IPS DF 4.7 (cell line): ENCODE results near the gene GABPB2.
"Not testable (repeated sequence)": the region's sequence is repeated elsewhere in the genome, so short reads cannot be mapped to it uniquely, and the experiment has no call there.

Experiments
- DNase-seq: peaks from one replicate; pipeline ENCODE4 v3.0.0-alpha.2; 2013; ENCODE audit warnings: low spot score; ENCODE audit errors: extremely low read depth

The GABPB2 gene

DNA sequence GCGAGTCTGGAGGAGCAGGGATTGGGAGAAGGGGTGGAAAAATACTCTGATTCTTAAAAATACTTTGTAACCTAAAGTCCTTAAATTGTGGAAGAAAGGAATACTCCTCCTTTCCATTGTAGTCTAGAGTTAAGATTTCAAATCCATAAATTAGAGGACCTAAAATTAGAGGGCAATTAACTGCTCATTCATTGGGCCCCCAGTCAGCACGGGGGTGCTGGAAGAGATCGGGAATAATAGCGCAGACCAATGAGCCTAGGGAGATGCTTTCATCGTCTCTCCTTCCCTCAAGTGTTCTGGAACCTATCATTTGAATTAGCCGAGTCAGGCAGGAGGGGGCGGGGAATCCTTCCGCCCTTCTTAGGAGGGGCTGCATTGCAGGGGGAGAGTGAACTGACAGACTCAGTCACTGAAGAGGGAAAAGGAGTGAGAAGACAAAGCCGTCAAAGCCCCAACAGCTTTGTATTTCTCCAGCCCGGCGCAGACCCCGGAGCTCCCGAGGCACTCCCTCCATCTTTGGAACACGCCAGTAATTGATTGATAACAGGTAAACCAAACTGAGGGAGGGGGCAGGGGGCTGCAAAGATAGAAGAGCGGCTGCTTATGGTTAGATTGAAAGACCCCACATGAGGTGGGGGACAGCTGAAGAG lies 10.4 kb upstream of the GABPB2 start, which contains the start of gene MLLT11:
Gene MLLT11 (plus strand): TSS at position 391 of the 650 bp plus-strand sequence. CDS start 6,828 bp downstream, outside the sequence.
- peak; percentile 75 for DNase-seq

DNA sequence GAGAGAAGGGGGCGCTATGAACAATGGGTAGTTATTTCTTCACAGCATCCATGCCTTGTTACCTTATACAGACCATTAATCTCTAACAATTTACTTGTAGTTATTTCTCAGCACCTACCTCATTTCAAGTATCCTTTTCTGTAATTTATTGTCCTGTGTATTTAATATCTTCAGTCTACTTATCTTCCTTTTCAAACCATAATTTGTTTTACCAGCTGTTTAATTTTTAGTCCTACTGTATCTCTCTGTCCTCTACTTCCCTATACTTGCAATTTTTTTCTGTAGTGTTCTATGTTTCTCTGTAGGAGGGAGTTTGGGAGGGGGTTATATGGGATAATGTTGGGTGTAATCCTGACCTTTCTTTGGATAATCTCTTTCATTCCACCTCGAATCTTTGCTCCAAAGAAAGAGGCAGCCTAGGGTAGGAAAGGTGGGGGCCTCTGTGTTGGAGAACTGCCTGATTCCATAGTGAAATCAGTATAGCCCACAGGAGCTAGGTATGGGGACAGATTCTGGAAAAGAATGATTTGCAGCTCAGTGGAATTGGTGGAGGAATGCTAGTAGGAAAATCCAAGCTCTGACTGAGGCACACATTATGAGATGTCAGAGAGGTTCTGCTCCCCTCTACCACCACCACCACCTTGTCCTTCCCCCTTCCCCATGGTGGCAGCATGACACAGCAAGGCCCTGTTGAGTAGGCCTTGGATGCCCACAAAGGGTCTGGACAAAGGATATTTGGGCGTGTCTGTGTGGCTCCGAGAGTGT lies 9.7 kb upstream of the GABPB2 start:
- no peak for DNase-seq

DNA sequence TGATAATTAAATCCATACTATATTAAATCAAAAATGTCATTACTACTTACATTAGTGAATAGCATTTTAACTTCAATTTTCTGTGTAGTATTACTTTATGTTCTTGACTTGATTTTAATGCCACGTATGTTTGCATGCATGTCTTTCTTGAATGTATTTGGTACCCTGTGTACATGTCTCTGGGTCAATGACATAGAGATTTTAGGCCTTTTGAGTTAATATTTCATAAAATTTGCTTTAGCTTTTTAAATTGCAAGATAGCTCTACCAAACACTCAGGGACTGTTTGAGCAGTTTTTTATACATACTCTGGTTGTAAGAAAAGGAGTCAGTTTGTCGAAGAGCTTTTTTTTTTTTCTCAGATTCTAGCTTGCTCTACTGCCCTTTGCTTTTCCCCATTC lies 8.9 kb upstream of the GABPB2 start:
- no peak for DNase-seq

DNA sequence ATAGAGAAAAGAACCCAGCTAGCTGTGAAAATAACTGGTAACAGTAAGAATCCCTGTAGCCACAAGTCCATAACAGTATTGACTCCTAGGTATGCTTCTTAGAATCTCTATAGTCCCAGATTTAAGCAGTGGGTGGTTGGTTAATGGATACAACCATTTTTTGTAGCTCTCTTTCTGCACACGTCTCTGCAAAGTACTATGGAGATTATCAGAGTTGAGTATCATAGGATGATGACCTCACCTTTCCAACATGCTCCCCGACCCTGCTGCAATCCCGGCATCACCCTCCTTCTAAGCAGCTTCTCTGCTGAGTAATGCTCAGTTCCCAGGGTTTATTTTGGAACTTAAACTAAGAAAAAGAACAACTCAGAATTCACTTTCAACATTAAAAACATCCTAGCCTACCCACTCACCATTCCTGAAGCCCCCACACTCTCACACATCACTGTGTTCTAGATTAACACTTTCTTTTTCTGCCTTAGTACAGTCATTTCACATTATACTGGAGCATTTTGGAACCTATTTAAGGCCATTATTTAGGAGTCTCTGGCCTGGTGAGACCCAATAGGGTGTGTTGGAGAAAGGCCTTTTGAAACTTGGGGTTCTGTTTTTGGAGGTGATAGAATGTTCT lies 7.7 kb upstream of the GABPB2 start:
- no peak for DNase-seq

DNA sequence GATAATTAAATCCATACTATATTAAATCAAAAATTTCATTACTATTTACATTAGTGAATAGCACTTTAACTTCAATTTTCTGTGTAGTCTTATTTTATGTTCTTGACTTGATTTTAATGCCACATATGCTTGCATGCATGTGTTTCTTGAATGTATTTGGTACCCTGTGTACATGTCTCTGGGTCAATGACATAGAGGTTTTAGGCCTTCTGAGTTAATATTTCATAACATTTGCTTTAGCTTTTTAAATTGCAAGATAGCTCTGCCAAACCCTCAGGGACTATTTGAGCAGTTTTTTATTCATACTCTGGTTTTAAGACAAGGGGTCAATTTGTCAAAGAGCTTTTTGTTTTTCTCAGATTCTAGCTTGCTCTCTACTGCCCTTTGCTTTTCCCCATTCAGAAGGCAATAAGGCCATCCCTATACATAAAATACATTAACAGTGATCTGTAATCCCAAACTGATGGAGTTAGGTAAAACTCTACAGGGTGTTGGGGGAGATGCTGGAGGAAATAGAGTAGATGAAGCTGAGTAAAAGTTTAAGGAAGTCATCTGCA lies 5.4 kb upstream of the GABPB2 start:
- DNase-seq: no peak

DNA sequence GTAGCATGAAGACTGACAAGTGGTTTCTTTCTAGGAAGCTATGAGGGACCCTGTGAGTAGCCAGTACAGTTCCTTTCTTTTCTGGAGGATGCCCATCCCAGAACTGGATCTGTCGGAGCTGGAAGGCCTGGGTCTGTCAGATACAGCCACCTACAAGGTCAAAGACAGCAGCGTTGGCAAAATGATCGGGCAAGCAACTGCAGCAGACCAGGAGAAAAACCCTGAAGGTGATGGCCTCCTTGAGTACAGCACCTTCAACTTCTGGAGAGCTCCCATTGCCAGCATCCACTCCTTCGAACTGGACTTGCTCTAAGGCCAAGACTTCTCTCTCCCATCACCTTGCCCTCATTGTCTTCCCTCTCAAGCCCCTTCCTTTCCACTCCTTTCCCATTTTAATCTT lies 3.4 kb upstream of the GABPB2 start:
- no peak for DNase-seq

DNA sequence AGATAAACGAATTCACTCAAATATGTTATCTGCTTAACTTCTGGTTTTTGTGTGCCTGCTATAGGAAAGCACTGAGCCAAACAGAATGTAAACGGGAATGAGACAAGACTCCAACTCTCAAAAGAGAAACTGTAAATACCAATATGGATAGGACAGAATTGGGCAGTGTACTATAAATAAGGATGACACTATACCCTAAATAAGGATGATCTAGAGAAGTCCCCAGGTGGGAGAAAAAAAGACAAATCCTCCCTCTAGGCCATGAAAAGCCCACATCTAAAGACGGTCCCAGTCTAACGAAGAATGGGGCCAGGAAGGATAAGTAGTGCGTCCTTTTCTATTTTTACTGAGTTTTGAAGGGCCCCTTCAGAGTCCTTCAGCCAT lies 1.5 kb upstream of the GABPB2 start:
- no peak for DNase-seq

DNA sequence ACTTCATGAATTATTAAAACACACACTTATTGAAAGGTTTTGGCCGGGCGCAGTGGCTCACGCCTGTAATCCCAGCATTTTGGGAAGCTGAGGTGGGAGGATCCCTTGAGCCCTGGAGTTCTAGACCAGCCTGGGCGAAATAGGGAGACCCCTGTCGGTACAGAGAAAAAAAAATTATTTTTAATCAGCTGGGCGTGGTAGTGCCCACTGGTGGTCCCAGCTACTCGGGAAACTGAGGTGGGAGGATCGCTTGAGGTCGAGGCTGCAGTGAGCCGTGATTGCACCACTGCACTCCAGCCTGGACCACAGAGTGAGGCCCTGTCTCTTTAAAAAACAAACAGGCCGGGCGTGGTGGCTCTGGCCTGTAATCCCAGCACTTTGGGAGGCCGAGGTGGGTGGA lies 1.7 kb downstream of the GABPB2 start:
- no peak for DNase-seq

DNA sequence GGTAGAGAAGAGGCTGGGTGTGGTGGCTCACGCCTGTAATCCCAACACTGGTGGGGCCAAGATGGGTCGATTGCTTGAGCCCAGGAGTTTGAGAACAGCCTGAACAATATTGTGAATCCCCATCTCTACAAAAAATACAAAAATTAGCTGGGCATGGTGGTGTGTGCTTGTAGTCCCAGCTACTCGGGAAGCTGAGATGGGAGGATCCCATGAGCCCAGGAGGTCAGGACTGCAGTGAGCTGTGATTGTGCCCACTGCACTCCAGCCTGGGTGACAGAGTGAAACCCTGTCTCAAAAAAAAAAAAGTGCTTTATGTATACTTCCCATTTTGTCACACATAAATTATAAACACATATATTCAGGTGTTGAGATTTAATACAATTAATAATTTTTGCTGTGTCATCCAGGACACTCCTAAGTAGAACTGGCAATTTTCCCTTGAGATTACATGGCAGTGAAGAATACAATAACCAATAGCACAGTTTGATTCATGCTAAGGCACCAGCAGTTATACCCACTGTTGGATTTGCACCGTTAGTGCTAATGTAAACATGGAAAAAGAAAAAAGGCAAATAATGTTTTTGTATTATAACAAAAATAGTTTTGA lies 15.5 kb downstream of the GABPB2 start:
- no peak for DNase-seq

DNA sequence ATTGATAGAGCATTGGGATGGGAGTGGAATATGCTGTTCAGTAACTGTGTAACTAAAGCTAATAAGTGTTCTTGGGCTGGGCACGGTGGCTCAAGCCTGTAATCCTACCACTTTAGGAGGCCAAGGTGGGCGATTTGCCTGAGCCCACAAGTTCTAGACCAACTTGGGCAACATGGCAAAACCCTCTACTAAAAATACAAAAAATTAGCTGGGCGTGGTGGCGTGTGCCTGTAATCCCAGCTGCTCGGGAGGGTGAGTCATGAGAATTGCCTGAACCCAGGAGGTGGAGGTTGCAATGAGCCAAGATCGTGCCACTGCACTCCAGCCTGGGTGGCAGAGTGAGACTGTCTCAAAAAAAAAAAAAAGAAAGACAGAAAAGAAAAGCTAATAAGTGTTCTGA lies 26.9 kb downstream of the GABPB2 start:
- DNase-seq: not testable (repeated sequence)

DNA sequence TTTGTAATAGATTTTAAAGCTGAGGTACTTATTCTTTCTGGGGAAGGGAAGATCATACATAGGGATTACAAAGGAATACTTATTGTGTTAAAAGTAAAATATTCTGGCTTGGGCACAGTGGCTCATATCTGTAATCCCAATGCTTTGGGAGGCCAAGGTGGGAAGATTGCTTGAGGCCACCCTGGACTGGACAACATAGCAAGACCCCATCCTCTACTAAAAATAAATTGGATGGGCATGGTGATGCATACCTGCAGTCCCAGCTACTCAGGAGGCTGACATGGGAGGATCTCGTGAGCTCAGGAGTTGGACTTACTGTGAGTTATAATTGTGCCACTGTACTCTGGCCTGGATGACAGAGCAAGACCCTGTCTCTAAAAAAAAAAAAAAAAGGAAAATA lies 27.6 kb downstream of the GABPB2 start:
- DNase-seq: no peak

DNA sequence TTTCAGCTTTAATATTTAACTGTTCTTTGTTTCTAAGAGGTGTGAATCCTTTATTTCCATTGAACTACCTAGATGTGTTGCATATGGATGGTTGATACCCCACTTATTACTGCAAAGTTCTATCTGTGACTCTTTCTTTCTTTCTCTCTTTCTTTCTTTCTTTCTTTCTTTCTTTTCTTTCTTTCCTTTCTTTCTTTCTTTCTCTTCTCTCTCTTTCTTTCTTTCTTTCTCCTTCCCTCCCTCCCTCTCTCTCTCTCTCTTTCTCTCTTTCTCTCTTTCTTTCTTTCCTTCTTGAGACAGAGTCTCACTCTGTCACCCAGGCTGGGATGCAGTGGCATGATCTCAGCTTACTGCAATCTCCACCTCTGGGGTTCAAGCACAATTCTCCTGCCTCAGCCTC lies 34.1 kb downstream of the GABPB2 start:
- no peak for DNase-seq

DNA sequence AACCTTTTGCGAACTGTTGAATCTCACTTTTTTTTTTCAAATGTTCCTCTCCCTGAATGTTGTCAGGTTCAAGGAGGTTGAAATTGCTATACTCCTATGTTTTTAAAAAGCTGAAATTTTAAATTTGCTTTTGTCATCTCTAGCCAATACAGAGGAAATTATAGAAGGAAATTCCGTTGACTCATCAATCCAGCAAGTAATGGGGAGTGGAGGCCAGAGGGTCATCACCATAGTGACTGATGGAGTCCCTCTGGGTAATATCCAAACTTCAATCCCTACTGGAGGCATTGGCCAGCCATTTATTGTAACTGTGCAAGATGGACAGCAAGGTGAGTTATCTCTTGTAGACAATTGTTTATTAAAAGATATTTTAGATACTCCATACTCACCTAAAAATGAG lies 36.3 kb downstream of the GABPB2 start:
- DNase-seq: no peak

DNA sequence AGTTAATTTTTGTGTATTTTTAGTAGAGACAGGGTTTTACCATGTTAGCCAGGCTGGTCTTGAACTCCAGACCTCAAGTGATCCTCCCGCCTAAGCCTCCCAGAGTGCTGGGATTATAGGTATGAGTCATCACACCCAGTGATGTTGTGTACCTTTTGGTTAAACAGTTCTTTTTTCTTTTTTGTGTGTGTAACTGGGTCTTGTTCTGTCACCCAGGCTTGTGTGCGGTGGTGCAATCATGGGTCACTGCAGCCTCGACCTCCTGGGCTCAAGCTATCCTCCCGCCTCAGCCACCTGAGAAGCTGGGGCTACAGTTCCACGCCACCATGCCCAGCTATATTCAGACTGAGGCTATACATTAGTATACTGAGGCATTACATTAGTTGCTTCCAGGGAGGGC lies 37.8 kb downstream of the GABPB2 start:
- no peak for DNase-seq

DNA sequence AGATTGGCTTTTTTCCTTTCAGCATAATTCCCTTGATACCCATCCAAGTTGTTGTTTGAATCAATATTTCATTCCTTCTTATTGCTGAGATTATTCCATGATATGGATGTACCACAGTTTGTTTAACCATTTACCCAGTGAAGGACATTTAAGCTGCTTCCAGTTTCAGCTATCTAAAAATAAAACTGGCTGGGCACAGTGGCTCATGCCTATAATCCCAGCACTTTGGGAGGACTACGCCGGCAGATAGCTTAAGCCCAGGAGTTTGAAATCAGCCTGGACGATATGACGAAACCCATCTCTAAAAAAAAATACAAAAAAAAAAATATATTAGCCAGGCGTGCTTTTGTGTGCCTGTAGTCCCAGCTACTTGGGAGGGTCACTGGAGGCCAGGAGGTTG lies 43.3 kb downstream of the GABPB2 start:
- no peak for DNase-seq

DNA sequence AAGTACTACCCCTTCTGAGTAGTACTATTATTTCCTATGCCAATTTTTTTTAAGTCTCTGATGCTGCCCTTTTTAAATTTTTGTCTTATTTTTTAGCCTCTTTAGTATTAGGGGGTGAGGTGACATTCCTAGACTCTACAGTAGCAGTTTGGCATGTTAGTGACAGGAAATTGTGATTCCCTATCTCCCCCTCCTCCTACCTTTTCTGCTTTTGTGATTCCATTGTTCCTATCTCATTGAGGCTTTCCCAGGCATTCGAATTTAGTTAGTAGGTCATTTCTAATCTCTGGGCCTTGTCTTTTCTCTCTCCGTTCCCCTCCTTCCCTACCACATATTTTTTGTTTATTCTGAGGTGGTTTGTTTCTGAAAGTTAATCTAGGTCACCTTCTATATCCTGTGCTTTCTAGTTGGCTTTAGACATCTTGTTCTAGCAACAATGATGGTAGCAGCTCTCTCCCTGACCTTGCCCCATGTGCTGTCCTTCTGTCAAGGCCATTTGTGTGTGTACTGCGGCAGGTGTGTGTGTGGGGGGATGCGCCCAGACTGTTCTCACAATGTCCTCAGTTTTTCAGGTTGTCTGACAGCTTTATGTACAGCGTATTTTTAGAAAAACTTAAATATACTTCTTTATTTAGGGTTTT lies 54.3 kb downstream of the GABPB2 start:
- DNase-seq: no peak

DNA sequence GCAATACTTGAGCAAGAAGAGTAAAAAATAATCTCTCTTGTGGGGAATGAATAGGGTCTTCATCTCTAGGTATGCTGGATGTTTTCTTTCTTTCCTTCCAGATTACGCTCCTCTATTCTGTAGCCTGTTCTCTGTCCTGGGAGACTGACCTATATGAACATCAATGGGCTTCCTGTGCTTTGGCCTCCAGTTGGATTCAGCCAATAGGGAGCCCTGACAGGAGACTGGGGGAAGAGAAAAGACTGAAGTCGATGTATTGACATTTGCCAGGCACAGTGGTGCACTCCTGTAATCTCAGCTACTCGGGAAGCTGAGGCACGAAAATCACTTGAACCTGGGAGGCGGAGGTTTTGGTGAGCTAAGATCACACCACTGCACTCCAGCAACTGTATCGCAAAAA lies 58.2 kb downstream of the GABPB2 start:
- no peak for DNase-seq

DNA sequence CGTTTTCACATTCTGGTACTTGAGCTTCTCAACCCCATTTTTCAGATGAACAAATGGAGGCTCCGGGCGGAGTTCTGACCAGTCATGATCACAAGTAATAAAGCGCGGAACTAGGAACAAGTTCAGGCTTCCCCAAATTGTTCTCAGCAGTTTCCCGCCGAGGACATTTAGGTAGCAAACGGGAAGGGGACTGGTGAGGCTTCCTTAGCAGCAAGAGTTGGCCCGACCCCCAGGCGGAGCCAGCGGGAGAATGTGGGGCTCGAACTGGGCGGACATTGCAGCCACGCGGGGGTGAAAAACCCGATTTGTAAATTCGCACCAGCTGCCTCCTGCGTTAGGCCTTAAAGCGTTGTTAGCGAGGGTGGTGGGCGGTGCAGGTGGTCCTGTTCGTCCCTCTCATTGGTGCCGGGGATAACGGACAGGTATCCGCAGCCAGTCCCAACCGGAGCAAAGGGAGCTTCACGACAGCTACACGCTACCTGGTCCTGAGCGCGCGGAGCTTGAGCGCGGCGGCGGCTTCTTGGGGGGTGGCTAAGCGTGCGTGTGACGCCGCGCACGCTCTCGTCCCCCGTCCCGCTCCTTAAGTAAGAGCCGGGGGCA lies 60.5 kb downstream of the GABPB2 start:
- peak; percentile 75 for DNase-seq

DNA sequence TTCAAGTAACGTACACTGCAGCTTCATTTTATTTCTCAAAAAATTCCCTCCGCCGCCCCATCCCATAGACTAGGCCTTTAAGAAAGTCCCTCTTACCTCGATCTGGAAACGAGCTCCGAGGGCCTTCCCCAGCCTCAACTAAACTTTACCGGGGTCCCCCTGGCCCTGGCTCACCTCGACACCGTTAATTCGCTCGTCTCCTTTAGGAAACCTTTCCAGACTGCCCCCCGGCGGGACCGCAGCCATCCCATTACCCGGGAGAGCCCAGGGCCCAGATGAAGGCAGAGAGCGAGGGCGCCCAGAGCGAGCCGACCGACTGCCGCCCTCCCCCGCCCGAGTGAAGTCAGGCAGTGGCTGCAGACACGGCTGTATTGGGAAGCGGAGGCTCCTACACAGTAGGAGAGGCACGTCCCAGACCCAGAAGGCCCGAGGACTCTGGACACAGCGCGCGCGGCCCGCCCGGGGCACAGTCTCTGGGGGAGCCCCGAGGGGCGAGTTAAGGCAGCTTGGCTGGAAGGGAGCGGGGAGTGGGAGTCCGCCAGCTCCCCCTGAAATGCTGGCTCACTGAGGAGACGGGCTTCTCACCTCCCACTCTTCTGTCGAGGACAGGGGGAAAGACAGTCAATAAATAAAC lies 61.3 kb downstream of the GABPB2 start:
- DNase-seq: no peak

DNA sequence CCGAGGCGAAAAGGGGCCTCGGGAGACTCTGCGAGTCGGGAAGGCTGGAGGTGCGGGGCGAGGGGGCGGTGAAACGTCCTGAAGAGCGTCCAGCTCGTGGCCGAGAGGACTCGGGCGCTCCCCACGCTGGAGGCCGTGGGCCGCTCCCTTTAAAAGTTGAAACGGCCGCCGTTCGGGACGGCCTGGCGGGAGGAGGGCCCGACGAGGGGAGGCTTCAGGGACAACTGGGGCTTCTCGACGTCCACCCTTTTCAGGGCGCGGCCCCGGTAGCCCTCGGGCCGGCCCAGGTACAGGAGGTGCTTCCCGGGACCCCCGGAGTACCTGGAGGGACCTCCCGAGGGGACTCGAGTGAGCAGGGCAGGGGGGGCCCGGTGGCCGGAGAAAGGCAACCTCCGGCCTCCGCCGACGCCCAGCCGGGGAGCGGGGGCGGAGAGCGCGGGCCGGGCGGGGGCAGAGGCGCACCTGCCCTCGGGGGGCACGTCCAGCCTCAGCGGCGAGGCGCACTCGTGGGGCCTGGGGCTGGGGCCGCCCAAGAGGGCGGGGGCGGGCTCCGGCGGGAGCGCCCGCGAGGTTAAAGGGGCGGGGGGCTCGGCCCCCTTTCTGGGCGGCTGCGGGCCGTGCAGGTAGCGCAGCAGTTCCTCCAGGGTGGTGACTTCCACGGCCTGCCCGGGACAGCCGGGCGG lies 61.9 kb downstream of the GABPB2 start:
- DNase-seq: no peak
